ENCODE results near the gene PKD2.

PKD2 gene

GRCh38 chr4:88027611-88028608, 20.5 kb downstream of the PKD2 start:
- no peak for DNase-seq (ENCODE audit: low spot score)

DNA sequence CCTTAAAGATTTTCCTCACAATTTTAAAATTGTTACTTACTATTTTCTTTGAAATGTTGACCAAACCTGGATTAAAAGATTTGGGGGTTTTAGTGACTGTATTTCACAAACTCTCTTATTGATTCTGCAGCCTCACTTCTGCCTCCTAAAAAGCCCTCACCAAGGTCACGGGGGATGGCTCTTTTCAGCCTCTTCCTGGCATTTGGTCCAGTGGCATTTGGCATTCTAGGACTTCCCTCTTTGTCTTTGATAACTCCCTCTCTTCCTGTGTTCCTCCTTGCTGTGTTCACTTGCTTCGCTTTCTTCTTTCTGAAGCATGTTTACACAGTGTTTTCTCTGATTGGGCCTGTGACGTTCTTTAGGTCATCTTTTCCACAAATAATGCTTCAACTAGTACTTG, 21.5 kb downstream of the PKD2 start:
- no peak for DNase-seq (ENCODE audit: low spot score)

DNA sequence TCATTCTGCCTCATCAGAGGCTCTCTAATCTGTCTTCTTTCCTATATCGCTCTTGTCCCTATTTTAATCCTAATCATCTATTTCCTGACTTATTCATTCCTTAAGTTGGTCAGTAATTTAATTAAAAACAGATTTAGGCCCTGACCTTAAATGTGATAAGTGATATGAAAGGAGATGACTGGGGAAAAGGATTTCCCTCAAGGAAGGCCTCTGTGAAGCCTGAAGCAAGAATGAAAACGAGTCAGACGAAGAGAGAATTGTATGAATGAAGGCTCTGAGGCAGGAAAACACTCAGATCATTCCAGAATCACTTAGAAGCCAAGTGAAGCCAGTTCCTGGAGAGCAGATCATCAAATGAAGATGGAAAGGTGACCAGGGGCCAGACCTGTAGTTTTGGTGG, 22.1 kb downstream of the PKD2 start:
- no peak for DNase-seq (ENCODE audit: low spot score)

DNA sequence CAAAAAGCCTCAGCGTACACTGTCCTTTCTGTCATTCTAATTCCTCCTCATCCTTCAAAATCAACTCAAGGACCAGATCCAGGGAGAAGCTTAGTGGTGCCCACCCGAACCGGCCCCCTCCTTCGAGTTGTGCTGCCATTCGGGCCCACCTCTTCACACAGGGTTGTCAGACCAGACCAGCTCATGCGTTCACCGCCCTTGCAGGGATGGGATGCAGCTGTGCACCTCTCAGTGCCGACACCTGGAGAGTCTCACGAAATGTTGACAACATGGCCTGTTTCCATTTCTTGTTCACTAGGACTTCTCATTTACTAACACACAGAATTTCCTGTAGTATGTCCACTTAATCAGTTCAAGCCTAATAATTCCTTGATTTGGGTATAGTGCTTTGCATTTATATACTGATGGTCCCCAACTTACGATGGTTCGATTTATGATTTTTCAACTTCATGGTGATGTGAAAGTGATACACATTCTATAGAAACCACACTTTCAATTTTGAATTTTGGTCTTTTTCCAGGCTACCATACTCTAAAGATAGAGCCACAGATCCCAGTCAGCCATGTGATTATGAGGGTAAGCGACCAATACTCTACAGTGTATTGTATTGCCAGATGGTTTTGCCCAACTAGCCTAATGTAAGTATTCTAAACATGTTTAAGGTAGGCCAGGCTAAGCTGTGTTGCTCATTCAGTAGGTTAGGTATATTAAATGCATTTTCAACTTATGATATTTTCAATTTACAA, 23.3 kb downstream of the PKD2 start:
- DNase-seq (ENCODE audit: low spot score): no peak

GRCh38 chr4:88033309-88033708, 25.9 kb downstream of the PKD2 start:
- DNase-seq (ENCODE audit: low spot score): peak; percentile 76

GRCh38 chr4:88035292-88035691, 27.9 kb downstream of the PKD2 start:
- DNase-seq (ENCODE audit: low spot score): no peak

DNA sequence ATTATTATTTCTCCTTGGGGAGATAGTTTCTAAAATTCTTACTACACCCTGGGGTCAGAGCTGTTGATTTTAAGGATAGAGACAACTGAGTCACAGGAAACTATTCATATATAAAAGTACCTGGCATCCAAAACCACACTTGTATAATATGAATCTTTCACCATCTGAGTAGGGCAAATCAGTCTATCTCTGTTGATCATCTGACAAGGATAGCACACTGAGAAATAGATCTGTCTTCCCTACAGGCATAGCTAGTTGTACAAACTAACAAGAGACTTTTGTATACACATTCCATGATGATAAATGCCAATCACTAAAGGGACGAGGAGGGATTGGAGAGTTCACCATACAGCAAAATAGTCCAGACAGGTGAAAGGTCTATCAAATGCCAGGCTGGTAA, 30.0 kb downstream of the PKD2 start:
- no peak for DNase-seq (ENCODE audit: low spot score)

GRCh38 chr4:88037936-88038335, 30.5 kb downstream of the PKD2 start:
- DNase-seq (ENCODE audit: low spot score): no peak

GRCh38 chr4:88040707-88041106, 33.3 kb downstream of the PKD2 start:
- DNase-seq (ENCODE audit: low spot score): no peak

GRCh38 chr4:88041626-88042025, 34.2 kb downstream of the PKD2 start:
- no peak for DNase-seq (ENCODE audit: low spot score)

DNA sequence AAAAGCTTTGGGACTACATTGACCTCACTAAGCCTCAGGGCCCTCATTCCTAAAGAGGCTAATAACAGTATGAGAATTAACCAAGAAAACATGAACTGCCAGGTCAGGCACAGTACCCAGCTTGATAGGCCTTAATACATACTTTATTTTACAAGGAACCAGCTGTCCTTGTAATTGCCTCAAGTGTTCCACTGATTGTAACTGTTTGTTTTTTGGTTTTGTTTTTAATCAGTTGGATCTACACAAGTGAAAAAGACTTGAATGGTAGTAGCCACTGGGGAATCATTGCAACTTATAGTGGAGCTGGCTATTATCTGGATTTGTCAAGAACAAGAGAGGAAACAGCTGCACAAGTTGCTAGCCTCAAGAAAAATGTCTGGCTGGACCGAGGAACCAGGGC, 35.6 kb downstream of the PKD2 start:
- no peak for DNase-seq (ENCODE audit: low spot score)

GRCh38 chr4:88043586-88044340, 36.3 kb downstream of the PKD2 start:
- DNase-seq (ENCODE audit: low spot score): no peak

GRCh38 chr4:88045021-88045420, 37.6 kb downstream of the PKD2 start:
- DNase-seq (ENCODE audit: low spot score): no peak

GRCh38 chr4:88054229-88054628, 46.8 kb downstream of the PKD2 start:
- DNase-seq (ENCODE audit: low spot score): no peak

DNA sequence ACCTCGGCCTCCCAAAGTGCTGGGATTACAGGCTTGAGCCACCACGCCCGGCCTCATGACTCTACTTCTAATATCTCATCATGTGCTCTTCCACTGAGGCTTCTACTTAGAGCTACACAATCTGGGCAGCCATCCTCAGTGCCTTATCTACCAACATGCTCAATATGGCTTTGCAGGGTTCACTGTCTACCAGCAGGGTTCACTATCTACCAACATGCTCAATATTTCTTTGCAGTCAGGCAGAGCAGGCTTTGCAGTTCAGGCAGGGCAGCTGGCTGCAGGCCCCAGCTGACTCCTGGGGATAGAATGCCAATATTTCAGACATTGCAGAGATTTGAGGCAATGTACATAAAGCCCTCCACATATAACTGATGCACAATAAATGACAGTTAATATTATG, 47.5 kb downstream of the PKD2 start:
- DNase-seq (ENCODE audit: low spot score): peak; percentile 48

- no peak for DNase-seq (ENCODE audit: low spot score)
Measured at GRCh38 chr4:88058295-88058694, 50.9 kb downstream of the PKD2 start.

DNA sequence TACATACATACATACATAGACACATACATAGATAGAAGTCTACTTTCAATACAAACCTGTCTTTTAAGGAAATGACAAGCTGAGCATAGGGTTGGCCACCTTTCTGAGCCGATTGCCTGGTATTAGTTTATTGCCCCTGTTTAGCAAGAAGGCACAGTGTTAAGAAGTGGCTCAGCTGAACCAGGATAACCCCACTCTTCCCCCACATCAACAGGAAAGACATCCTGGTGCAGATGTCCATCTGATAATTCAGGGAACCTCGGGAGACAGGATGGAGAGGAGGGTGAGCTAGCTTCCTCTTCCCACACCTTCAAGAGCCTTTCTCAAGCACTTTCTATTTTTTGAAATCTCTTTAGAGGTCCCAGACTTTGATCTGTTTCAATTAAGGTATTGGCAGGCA, 52.3 kb downstream of the PKD2 start:
- DNase-seq (ENCODE audit: low spot score): no peak

- DNase-seq (ENCODE audit: low spot score): no peak
Measured at GRCh38 chr4:88060431-88060830, 53.0 kb downstream of the PKD2 start.

GRCh38 chr4:88062311-88062710, 54.9 kb downstream of the PKD2 start:
- DNase-seq (ENCODE audit: low spot score): no peak

DNA sequence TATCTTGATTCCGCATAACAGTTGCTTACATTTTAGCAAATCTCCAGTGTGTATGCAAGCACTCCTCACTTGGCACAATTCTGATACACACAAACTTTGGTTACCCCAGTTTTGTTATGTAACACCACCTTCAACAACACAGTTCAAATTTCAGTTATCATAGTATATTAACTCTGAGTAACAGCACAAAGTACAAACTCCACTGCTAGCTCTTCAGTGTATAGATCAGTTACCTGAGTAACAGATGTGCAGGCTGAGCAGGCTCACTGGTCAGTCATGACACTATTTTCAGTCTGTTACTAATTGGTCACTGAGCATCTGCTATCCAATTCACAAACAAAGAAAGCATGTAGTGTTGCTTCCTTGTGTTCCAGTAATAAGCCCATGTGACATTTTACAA, 55.4 kb downstream of the PKD2 start:
- no peak for DNase-seq (ENCODE audit: low spot score)

GRCh38 chr4:88063634-88064296, 56.3 kb downstream of the PKD2 start:
- DNase-seq (ENCODE audit: low spot score): no peak

DNA sequence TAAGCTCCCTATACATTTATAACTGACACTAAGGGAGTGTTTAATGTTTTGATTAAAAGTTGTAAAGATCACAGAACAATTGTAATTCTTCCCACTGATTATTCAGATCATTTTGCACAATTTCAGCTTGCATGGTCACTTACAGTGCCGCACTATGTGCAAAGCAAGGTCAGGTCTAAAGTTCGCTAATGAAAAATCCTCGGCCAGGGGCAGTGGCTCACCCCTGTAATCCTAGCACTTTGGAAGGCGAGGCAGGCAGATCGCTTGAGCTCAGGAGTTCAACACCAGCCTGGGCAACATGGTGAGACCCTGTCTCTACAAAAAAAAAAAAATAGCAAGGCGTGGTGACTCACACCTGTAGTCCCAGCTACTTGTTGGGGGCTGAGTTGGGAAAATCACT, 57.0 kb downstream of the PKD2 start:
- no peak for DNase-seq (ENCODE audit: low spot score)
